LNCAP (cell line): Measurements from ENCODE around the gene NFIB.

Source experiments
- TF ChIP-seq, protein P1 (sequence below): fragments of 450-650 bp; IDR thresholded peaks from 2 replicates; pipeline ENCODE4 v1.5.1; 2017; ENCODE audit warnings: mild to moderate bottlenecking

The NFIB gene

DNA sequence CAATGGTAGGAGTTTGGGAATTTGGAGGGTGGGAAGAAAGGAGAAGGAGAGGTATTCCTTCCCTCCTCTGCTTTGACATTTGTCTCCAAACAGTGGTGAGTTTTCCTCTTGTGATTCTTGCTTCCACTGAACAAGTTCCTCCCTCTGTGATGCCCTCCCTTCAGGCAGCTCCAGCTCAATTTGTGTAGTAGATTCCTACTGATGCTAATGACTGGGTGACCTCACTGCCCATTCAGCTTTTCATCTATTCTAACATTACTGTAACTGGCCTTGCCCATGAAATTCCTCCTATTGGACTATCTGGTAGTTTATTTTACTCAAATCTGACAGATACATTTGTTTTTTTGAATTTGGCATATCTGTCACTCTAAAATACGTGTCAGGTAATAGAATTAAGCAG, 121.4 kb downstream of the NFIB start:
- TF ChIP-seq, protein P1, sequence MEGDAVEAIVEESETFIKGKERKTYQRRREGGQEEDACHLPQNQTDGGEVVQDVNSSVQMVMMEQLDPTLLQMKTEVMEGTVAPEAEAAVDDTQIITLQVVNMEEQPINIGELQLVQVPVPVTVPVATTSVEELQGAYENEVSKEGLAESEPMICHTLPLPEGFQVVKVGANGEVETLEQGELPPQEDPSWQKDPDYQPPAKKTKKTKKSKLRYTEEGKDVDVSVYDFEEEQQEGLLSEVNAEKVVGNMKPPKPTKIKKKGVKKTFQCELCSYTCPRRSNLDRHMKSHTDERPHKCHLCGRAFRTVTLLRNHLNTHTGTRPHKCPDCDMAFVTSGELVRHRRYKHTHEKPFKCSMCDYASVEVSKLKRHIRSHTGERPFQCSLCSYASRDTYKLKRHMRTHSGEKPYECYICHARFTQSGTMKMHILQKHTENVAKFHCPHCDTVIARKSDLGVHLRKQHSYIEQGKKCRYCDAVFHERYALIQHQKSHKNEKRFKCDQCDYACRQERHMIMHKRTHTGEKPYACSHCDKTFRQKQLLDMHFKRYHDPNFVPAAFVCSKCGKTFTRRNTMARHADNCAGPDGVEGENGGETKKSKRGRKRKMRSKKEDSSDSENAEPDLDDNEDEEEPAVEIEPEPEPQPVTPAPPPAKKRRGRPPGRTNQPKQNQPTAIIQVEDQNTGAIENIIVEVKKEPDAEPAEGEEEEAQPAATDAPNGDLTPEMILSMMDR = no peak

DNA sequence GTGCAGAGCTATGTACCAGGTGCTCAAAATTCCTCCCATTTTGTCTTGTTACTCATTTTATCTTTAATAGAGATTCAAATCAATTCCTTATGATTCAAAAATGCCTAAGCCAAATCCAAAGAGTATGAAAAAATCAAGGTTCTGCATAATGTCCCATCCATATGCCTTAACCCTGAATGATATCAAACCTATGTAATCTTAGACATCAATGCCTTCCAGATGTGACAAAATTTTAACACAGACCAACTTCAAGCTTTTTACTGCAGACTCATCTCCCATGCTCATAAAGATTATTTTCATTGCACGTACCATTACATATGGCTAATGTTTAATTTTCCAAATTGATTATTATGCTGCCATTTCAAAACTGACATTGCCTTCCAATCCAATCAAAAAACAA, 122.4 kb downstream of the NFIB start:
- TF ChIP-seq, protein P1 = no peak

DNA sequence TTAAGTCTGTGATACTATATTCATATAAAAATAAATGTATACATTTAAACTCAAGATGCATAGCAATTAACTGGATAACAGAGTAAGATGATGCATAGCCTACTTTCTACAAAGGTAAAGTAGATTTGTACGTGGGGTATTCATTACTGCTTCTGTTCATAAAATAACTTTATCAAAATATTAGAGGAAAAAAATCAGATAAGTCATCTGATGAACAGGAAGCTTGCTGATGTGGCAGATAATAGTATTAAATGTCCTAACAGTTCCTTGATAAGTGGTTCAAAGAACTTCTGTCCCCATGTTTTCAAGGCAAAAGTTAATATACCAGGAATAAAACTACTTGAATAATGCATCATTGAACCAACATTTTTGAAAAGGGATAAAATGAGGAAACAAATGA, 123.7 kb downstream of the NFIB start:
- TF ChIP-seq, protein P1 = no peak

DNA sequence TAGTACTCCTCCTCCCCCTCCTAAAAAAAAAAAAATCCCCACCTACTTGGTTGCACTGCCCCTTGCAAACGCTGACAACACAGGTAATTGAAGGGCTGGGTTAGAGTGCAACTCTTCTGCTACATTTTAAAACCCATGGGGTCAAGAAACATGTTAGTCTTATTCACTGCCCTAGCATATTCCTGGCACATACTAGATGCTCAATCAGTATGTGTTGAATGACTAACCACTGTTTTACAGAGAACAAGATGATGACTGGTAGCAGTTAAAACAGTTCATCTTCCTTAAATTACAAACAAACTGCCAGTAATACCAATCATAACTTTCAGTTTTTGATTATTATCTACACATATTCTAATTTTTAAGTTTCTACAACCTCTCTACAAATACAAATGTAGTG, 124.4 kb downstream of the NFIB start:
- TF ChIP-seq, protein P1 = no peak

DNA sequence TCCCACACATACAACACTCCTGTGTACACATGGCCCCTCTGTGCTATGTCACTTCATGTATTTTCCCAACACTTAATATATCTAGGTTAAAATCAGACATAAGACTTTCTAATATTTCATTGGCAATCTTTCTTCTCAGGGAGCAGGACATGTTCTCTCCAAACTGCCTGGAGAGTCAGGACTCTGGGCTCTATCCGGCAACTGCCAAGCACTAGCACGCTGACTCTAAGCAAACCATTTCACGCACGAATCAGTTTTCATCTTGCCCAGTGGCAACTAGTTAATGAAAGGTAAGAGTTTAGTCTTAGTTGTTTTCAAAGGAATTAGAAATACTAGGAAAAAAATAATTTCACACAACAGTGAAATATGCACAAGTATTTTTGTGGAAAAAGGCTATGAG, 124.8 kb downstream of the NFIB start:
- TF ChIP-seq, protein P1 = no peak

DNA sequence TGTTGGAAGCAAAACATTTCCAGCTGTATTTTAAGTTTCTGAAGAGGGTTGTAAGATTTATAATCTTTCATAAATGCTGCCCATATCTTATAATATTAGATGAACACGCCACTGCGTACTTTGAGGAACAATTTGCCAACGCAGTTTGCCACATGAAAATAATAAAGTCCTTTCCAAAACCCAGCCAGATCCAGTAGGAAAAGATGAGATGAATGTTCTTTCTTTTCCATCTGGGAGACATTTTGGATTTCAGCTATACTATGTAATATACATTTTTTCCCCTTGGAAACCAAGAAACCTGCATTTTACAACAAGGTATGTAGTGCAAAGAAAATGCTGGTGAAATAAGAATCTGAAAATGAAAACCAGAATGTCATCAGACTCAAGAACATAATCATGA, 125.4 kb downstream of the NFIB start:
- TF ChIP-seq, protein P1 = no peak

DNA sequence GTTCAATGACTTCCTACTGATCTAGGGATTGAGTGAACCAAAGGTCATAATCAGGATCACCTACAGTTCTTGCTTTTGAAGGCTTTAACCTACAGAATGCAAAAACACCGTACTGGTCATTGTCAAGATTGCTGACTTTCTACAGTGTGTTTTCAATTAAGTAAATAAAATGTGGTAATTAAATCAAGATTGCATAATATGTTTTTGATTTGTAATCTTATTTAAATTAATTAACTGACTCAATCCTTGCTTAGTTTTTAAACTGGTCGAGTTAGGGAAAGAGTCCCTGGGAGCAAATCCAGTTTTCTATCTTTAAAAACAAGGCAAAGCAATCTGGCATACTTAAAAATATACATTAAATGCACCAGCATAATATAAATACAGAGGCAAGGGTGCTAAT, 125.9 kb downstream of the NFIB start:
- TF ChIP-seq, protein P1 = no peak

DNA sequence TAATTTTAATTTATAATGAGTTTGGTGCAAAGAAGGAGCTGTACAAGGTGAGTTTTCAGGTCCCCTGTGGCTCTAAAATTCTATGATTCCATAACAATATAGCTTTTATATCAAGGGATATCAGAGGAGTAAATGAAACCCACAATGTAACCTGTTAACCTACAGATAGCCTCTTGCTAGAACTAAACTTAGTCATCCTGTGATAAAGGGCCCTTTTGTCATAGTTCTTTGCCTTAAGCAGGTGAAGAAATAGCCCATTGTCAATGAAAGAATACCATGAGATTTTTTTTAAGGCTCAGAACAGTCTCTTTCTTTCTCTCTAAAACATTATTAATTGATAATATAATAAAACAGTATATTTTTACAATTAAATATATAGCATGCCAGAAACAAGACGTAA, 127.8 kb downstream of the NFIB start:
- TF ChIP-seq, protein P1 = no peak
